ENCODE data around the gene CGGBP1. TPM values are rescaled to one million over a fixed set of nuclear protein-coding genes. Genes with fewer than 3 reads are reported as not detected.
A peak's percentile ranks its signal among the peaks of the same experiment; 100 is the strongest.

Gene CGGBP1
- total RNA-seq, 1 donor from 2014 or later: 180 TPM

- Histone ChIP-seq H3K9me3 (ENCODE audit: low read depth) (no peaks in the 10 kb centered on the region), H3K4me1 (peaks cover 21% of the 10 kb centered on the region), H4K20me1 (ENCODE audit: low read depth) (peaks cover 36% of the 10 kb centered on the region), H2AFZ (replicated peaks) (peak overlapping the region; percentile 74), H3K9ac (peak overlapping the region; percentile 85), H3K27me3 (no peaks in the 10 kb centered on the region), H3K79me2 (ENCODE audit: low read depth) (peaks cover 66% of the 10 kb centered on the region), H3K4me3 (peak overlapping the region; percentile 92), H3K36me3 (peaks cover 7% of the 10 kb centered on the region), H3K27ac (peak overlapping the region; percentile 97), H3K4me2 (peak overlapping the region; percentile 91), H3F3A (ENCODE audit: low read depth) (peaks cover 25% of the 10 kb centered on the region)
- TF ChIP-seq EZH2 (IDR thresholded peaks at IDR 0.05) (no peak), CTCF (IDR thresholded peaks at IDR 0.05) (no peak), EZH2phosphoT487 (IDR thresholded peaks at IDR 0.05) (no peak)
- Mint-ChIP-seq H3K9me3 (no peaks in the 10 kb centered on the region), H3K4me1 (peaks cover 20% of the 10 kb centered on the region), H3K36me3 (peaks cover 20% of the 10 kb centered on the region), H3K27ac (peak overlapping the region; percentile 62), H3K4me3 (peak overlapping the region; percentile 98), H3K27me3 (ENCODE audit: insufficient read depth, low read depth) (peaks cover 2% of the 10 kb centered on the region)
- DNase-seq (ENCODE audit: low spot score): peak; percentile 26
These were observed 1.0 kb downstream of the CGGBP1 start for GRCh38 chr3:88057630-88058305.

GRCh38 chr3:88046766-88047165 lies 12.0 kb downstream of the CGGBP1 start:
- Histone ChIP-seq H3K4me3 (no peak overlapping the region), H2AFZ (replicated peaks) (no peak overlapping the region), H3K27me3 (no peaks in the 10 kb centered on the region)

GRCh38 chr3:88044411-88044810 lies 14.4 kb downstream of the CGGBP1 start:
- H3K9me3 ChIP-seq (ENCODE audit: low read depth): no peaks in the 10 kb centered on the region
- Mint-ChIP-seq H3K4me1 (no peaks in the 10 kb centered on the region), H3K27ac (no peak overlapping the region)

More at GRCh38 chr3:88046766-88047165, 12.0 kb downstream of the CGGBP1 start:
- no peaks in the 10 kb centered on the region for H3K27me3 Mint-ChIP-seq (ENCODE audit: insufficient read depth, low read depth)
- no peak for DNase-seq (ENCODE audit: low spot score)
- H3K4me2 ChIP-seq: no peak overlapping the region
- no peaks in the 10 kb centered on the region for H3K36me3 ChIP-seq
- no peaks in the 10 kb centered on the region for H4K20me1 ChIP-seq (ENCODE audit: low read depth)
- TF ChIP-seq CTCF (IDR thresholded peaks at IDR 0.05): no peak
- no peak for TF ChIP-seq EZH2 (IDR thresholded peaks at IDR 0.05)
- TF ChIP-seq EZH2phosphoT487 (IDR thresholded peaks at IDR 0.05): no peak
- H3K9ac ChIP-seq: no peak overlapping the region
- peaks cover 2% of the 10 kb centered on the region for H3K36me3 Mint-ChIP-seq
- no peak overlapping the region for H3K27ac Mint-ChIP-seq
- no peak overlapping the region for H3K27ac ChIP-seq
- peaks cover 3% of the 10 kb centered on the region for H3K4me1 ChIP-seq
- H3K4me1 Mint-ChIP-seq: no peaks in the 10 kb centered on the region
- H3K4me3 Mint-ChIP-seq: no peak overlapping the region
- H3F3A ChIP-seq (ENCODE audit: low read depth): no peaks in the 10 kb centered on the region
- no peaks in the 10 kb centered on the region for H3K9me3 ChIP-seq (ENCODE audit: low read depth)
- no peaks in the 10 kb centered on the region for H3K79me2 ChIP-seq (ENCODE audit: low read depth)
- H3K9me3 Mint-ChIP-seq: peaks cover 4% of the 10 kb centered on the region

More at GRCh38 chr3:88044411-88044810, 14.4 kb downstream of the CGGBP1 start:
- Mint-ChIP-seq H3K27me3 (ENCODE audit: insufficient read depth, low read depth) (peaks cover 2% of the 10 kb centered on the region), H3K4me3 (no peak overlapping the region), H3K9me3 (no peaks in the 10 kb centered on the region), H3K36me3 (no peaks in the 10 kb centered on the region)
- Histone ChIP-seq H3K27me3 (no peaks in the 10 kb centered on the region), H2AFZ (replicated peaks) (no peak overlapping the region), H3K4me2 (no peak overlapping the region), H3K4me1 (peaks cover 3% of the 10 kb centered on the region), H3K36me3 (no peaks in the 10 kb centered on the region), H3K9ac (no peak overlapping the region), H4K20me1 (ENCODE audit: low read depth) (no peaks in the 10 kb centered on the region), H3F3A (ENCODE audit: low read depth) (no peaks in the 10 kb centered on the region), H3K79me2 (ENCODE audit: low read depth) (no peaks in the 10 kb centered on the region), H3K4me3 (no peak overlapping the region), H3K27ac (no peak overlapping the region)
- no peak for DNase-seq (ENCODE audit: low spot score)
- no peak for TF ChIP-seq EZH2 (IDR thresholded peaks at IDR 0.05)
- no peak for TF ChIP-seq EZH2phosphoT487 (IDR thresholded peaks at IDR 0.05)
- TF ChIP-seq CTCF (IDR thresholded peaks at IDR 0.05): no peak

Data from neural progenitor cell (in vitro differentiated cells).